H1 (cell line): ENCODE measurements around the gene CDH8. TPM values are rescaled to one million over a fixed set of nuclear protein-coding genes. Genes with fewer than 3 reads are reported as not detected.

Experiments
- CHD7 ChIP-seq: fragments of 300-600 bp; sonication (generic); IDR thresholded peaks from 2 replicates; pipeline ENCODE4 v1.7.1; 2012; ENCODE audit warnings: low read length, moderate library complexity, mild to moderate bottlenecking, inconsistent platforms; ENCODE audit not compliant: insufficient replicate concordance
- CREB1 ChIP-seq: IDR thresholded peaks from 2 replicates; pipeline ENCODE4 v1.6.1; 2012; ENCODE audit warnings: inconsistent platforms
- E2F6 ChIP-seq: IDR thresholded peaks from 2 replicates; pipeline ENCODE4 v1.6.1; 2012; ENCODE audit warnings: inconsistent platforms
- EZH2 ChIP-seq: fragments of 200-600 bp; sonication (generic); IDR thresholded peaks from 2 replicates; pipeline ENCODE4 v1.7.1; 2012; ENCODE audit warnings: low read depth, mild to moderate bottlenecking, moderate library complexity, low read length, inconsistent platforms; ENCODE audit not compliant: severe bottlenecking
- JUND ChIP-seq: IDR thresholded peaks from 2 replicates; pipeline ENCODE4 v1.6.1; 2011; ENCODE audit warnings: mild to moderate bottlenecking, improper control_type of control experiment, low read length
- KDM4A ChIP-seq: IDR thresholded peaks from one replicate; pipeline ENCODE4 v1.7.1; 2012; ENCODE audit warnings: low read depth, mild to moderate bottlenecking, moderate library complexity, low read length, inconsistent platforms; ENCODE audit not compliant: severe bottlenecking
- MAX ChIP-seq: IDR thresholded peaks from 2 replicates; pipeline ENCODE4 v1.6.1; 2012; ENCODE audit warnings: inconsistent platforms
- PHF8 ChIP-seq: fragments of 200-600 bp; sonication (generic); conservative IDR thresholded peaks from 2 replicates; pipeline ENCODE4 v1.7.1; 2012; ENCODE audit warnings: low read depth, mild to moderate bottlenecking, inconsistent platforms, low read length, moderate library complexity
- POU5F1 ChIP-seq: IDR thresholded peaks from 2 replicates; pipeline ENCODE4 v1.6.1; 2011; ENCODE audit warnings: low read depth, mild to moderate bottlenecking, low read length, moderate library complexity
- SP4 ChIP-seq: IDR thresholded peaks from 2 replicates; pipeline ENCODE4 v1.6.1; 2012; ENCODE audit warnings: low read length, inconsistent platforms
- polyA plus RNA-seq, 7 experiments: library from polyadenylated mRNA; depleted of rRNA in 3 of 7; stranded (reverse) in 5 of 7; unstranded in 2 of 7; fragments of >200 nt in 5 of 7; fragments of 200-250 nt in 2 of 7; gene quantifications; 1 replicate in 5 of 7; 2 replicates in 1 of 7; 4 replicates in 1 of 7; pipeline versions ENCODE4 v1.2.1 to v1.2.3, GENCODE V29; 2011 to 2013; ENCODE audit warnings: missing spikeins in 2 of 7, mixed read lengths in 2 of 7
- total RNA-seq: library from RNA; stranded (reverse); fragmentation: NEBNext Ultra II Directional; extraction: Animal tissue kit (Norgen Biotek cat#: 25700); gene quantifications from 2 replicates; pipeline ENCODE4 v1.2.1, GENCODE V29; 2021

CDH8 gene
- total and polyA plus RNA-seq, 2 of the 8 experiments (the other 6 are each of a cell fraction or from before 2014, with no cell fraction given) = 7.7 to 8.4 TPM

GRCh38 chr16:62036101-62036801, at the start of gene CDH8 (continued):
- TF ChIP-seq CHD7 (no peak), CREB1 (peak; percentile 18; the same call in 1 of the 2 replicates), POU5F1 (no peak), EZH2 (peak; percentile 2), KDM4A (peak; percentile 4), SP4 (no peak), MAX (peak; percentile 59), JUND (no peak), E2F6 (peak; percentile 52; the same call in 1 of the 2 replicates), PHF8 (no peak)
